Nucleus accumbens (tissue), 56 donors: Measurements from ENCODE around the gene DCLRE1C.
A peak's percentile ranks its signal among the peaks of the same experiment; 100 is the strongest.
"Not testable (repeated sequence)": the region's sequence is repeated elsewhere in the genome, so short reads cannot be mapped to it uniquely, and the experiment has no call there.

Experiments
- DNase-seq, 56 donors: peaks; one replicate each; lab custom pipeline; 2025; lab: John Stamatoyannopoulos, UW

DCLRE1C gene

GRCh38 chr10:14891151-14891550 is 62.7 kb downstream of the DCLRE1C start:
- no peak for DNase-seq

GRCh38 chr10:14889318-14889717 is 64.6 kb downstream of the DCLRE1C start:
- no peak for DNase-seq

DNA sequence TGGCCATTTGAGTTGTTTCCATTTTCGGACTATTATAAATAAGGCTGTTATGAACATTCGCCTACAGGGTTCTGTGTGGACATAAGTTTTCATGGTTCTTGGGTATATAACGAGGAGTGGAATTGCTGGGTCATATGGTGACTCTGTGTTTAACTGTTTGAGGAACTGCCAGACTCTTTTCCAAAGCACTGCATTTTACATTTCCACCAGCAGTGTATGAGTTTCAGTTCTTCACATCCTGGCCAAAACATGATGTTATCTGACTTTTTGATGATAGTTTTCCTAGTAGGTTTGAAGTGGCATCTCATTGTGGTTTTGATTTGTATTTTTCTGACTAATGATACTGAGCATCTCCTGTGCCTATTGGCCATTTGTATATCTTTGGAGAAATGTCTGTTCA is 69.8 kb downstream of the DCLRE1C start:
- no peak for DNase-seq

DNA sequence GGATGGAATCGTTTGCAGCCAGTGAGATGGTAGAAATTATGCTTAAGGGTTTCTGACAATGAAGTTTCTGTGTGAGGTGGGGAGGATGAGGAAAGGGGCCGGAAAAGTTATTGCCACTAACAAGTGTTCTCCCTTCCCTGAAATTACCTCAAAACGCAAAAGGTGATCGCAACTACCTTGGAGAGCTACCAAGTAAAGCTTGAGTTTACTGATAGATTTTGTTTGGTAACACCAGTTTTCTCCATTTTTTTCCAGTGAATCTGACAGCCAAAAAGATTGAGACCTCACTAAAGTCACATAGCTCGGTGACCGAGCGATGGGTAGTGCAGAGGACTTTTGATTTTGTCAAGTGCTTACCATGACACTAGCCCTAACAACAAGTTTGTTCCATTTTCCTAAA is 73.7 kb downstream of the DCLRE1C start:
- no peak for DNase-seq

DNA sequence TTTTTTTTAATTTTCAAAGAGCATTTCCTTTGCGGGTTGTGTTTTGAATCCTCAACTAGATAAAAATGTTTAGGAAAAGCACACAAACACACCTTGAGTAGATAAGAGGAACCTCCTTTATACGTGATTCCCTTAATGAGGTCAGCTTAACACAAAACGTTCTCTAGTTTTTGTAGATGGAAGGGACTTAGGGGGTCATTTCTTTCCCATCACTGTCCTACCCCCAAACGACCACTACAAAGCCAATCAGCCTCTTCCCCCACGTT is 74.0 kb downstream of the DCLRE1C start:
- no peak for DNase-seq

GRCh38 chr10:14879124-14879927 is 74.6 kb downstream of the DCLRE1C start:
- DNase-seq = peak in 23 of 56 donors; percentile 7 to 62 (median 34)

DNA sequence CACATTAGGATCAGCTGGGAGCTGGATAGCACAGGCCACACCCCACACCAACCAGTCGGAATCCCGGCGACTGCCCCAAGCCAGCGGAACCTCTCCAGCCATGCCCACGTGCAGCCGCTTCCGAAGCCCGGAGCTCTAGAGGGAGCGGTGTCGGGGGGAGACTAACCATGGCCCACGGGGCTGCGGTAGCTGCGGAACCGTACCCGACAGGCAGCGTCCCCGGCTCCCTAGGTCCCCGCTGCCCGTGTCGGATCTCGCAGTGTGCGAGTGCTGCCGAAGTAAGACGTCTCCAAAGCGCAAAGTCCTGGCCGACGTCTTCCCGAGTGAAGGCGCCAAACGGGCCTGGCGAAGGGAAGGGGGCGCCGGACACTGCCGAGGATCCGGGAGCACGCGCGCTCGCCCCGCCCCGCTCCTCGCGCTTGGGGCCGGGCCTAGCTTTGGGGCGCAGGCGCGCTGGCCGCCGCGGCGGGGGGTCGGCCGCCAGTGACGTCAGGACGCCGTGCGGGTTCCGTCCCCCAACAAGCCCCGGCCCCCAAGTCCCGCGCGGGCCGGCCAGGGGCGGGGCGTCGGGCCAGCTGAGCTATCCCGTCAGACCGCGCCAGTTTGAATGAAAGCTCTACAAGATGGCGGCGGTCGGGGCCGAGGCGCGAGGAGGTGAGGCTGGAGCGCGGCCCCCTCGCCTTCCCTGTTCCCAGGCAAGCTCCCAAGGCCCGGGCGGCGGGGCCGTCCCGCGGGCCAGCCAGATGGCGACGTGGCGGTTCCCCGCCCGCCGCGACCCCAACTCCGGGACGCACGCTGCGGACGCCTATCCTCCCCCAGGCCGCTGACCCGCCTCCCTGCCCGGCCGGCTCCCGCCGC is 75.4 kb downstream of the DCLRE1C start, which contains the start of gene SUV39H2:
Gene SUV39H2, plus strand, starts transcription at position 601 of the 858 bp plus-strand sequence. Its CDS starts 23 bp downstream, at position 624.
- DNase-seq = peak; percentile 40 to 97 (median 91)

GRCh38 chr10:14876764-14877163 is 77.1 kb downstream of the DCLRE1C start:
- no peak for DNase-seq

DNA sequence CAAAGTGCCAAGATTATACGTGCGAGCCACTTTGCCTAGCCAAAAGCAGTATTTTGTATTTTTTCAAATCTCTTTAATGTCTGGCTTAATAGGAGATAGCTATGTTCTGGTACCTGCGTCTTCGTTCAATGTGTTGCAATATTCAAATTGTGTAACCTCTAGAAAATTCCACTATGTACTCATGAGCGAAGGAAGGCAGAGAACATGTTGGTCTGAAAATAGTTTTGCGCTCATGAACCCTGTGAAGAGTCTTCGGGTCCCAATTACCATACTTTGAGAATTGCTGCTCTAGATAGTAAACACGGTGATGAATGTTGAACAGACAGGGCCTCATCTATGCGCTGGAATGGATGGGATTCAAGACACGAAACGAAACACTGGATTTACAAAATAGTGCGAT is 78.0 kb downstream of the DCLRE1C start:
- no peak for DNase-seq

GRCh38 chr10:14873090-14873760 is 80.7 kb downstream of the DCLRE1C start:
- DNase-seq = no peak

DNA sequence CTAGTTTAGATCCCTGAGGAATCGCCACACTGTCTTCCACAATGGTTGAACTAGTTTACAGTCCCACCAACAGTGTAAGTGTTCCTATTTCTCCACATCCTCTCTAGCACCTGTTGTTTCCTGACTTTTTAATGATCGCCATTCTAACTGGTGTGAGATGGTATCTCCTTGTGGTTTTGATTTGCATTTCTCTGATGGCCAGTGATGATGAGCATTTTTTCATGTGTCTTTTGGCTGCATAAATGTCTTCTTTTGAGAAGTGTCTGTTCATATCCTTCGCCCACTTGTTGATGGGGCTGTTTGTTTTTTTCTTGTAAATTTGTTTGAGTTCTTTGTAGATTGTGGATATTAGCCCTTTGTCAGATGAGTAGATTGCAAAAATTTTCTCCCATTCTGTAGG is 89.0 kb downstream of the DCLRE1C start:
- DNase-seq = not testable (repeated sequence)

DNA sequence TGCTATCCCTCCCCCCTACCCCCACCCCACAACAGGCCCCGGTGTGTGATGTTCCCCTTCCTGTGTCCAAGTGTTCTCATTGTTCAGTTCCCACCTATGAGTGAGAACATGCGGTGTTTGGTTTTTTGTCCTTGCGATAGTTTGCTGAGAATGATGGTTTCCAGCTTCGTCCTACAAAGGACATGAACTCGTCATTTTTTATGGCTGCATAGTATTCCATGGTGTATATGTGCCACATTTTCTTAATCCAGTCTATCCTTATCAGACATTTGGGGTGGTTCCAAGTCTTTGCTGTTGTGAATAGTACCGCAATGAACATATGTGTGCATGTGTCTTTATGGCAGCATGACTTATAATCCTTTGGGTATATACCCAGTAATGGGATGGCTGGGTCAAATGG is 89.4 kb downstream of the DCLRE1C start:
- not testable (repeated sequence) for DNase-seq

DNA sequence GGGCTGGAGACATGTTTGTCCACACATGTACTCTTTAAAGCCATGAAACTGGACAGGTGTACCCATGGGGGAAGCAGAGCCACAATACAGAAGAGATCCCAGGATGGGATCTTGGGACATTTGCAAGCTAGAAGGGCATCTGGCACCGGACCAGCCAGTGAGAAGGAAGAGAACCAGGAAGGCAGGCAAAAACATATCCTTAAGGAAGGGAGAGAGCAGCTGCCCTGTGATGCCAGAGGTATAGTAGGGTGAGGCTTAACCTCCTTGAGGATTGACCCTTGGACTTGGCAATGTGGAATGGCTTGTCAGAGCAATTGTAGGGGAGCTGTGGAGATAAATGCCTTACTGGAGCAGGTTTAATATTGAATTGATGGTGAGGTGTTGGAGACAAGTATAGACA is 93.1 kb downstream of the DCLRE1C start:
- no peak for DNase-seq

DNA sequence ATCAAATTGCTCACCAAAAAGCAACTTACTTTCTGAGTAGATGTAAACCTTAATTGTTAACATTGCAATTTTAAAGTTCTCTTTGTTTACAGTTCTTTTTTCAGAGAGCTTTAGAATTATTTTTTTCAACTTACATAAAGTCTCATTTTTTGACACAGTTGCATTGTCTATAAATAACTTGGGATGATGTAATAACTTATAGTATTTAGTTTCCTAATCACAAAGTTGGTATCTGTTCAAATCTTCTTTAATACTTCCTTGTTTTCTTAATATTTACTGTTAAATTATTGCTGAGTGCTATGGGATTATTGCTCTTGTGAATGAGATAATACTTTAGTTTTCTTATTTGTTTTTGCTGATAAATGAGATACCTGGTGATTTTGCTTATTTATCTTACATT is 94.1 kb downstream of the DCLRE1C start:
- DNase-seq = no peak

DNA sequence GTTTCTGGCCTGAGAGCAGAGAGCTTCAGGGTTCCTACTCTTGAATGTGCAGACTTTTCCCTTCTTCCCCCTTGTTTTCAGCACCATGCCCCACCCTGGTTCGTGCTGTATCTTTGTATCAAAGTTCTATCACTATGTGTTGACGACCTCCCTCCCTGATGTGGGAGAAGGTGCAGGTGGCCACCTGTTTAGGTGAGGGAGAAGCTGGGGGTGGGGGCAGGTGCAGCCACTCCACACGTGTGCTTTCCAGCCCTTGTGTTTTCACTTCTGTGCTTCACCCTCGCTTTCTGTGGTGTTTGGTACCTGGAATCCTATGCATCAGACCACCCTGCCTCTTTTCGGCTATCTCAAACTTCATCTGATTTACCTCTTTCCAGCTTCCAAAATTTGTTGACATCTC is 94.9 kb downstream of the DCLRE1C start:
- DNase-seq = no peak

- no peak for DNase-seq
These were observed 95.4 kb downstream of the DCLRE1C start for GRCh38 chr10:14858338-14858960.

- no peak for DNase-seq
These were observed 98.4 kb downstream of the DCLRE1C start for GRCh38 chr10:14855453-14855852.

DNA sequence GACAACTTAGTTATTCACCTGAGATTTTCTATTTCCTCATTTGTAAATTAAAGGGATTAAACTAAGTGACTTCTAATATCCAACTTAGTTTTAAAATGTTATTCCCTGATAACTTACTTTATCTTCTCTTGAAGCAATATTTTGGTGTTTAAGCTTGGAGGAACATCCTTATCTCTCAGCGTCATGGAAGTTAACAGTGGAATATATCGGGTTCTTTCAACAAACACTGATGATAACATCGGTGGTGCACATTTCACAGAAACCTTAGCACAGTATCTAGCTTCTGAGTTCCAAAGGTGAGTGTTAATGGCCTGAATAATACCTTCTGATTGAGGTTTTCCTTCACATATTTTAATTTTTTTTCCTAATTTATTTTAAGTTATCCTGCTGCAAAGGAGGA is 101.7 kb downstream of the DCLRE1C start:
- DNase-seq = no peak
